GM04503 (cell line): ENCODE measurements around the gene STAT6.

ENCODE experiments used
- DNase-seq: peaks from one replicate; pipeline ENCODE4 v3.0.0-alpha.2; 2012; ENCODE audit warnings: low read depth

STAT6 gene

GRCh38 chr12:57101892-57102695 lies 9.1 kb downstream of the STAT6 start:
- no peak for DNase-seq

GRCh38 chr12:57099766-57100165 lies 11.4 kb downstream of the STAT6 start:
- DNase-seq = no peak

- DNase-seq = no peak
These were observed 12.0 kb downstream of the STAT6 start for GRCh38 chr12:57099047-57099714.

- no peak for DNase-seq
These were observed 12.6 kb downstream of the STAT6 start for GRCh38 chr12:57098546-57098945.

- DNase-seq = no peak
These were observed 13.7 kb downstream of the STAT6 start for GRCh38 chr12:57097554-57097835.

- no peak for DNase-seq
These were observed 14.2 kb downstream of the STAT6 start for GRCh38 chr12:57096748-57097553.

GRCh38 chr12:57096099-57096572 lies 15.0 kb downstream of the STAT6 start:
- no peak for DNase-seq

GRCh38 chr12:57095440-57095839 lies 15.7 kb downstream of the STAT6 start:
- DNase-seq = no peak

- no peak for DNase-seq
These were observed 16.7 kb downstream of the STAT6 start for GRCh38 chr12:57094208-57095160.

- no peak for DNase-seq
These were observed 17.6 kb downstream of the STAT6 start for GRCh38 chr12:57093415-57094207.

- no peak for DNase-seq
These were observed 18.2 kb downstream of the STAT6 start for GRCh38 chr12:57092876-57093414.

- DNase-seq = no peak
These were observed 18.7 kb downstream of the STAT6 start for GRCh38 chr12:57092529-57092862.

GRCh38 chr12:57091638-57092528 lies 19.3 kb downstream of the STAT6 start:
- no peak for DNase-seq

- DNase-seq = no peak
These were observed 20.1 kb downstream of the STAT6 start for GRCh38 chr12:57090924-57091637.

GRCh38 chr12:57090490-57090889 lies 20.7 kb downstream of the STAT6 start:
- DNase-seq = no peak

- DNase-seq = no peak
These were observed 21.6 kb downstream of the STAT6 start for GRCh38 chr12:57089271-57090245.

GRCh38 chr12:57088354-57089270 lies 22.6 kb downstream of the STAT6 start, which contains the start of gene NAB2:
Gene NAB2 (plus strand): TSS chr12:57089114. CDS start chr12:57089272, 158 bp downstream.
- peak; percentile 80 for DNase-seq
